NCI-H345 (cell line): ENCODE measurements around the gene RNF213.
"Not testable (repeated sequence)": the region's sequence is repeated elsewhere in the genome, so short reads cannot be mapped to it uniquely, and the experiment has no call there.

Experiments
- DNase-seq: peaks from one replicate; lab custom pipeline; 2025; lab: John Stamatoyannopoulos, UW

RNF213 gene

DNA sequence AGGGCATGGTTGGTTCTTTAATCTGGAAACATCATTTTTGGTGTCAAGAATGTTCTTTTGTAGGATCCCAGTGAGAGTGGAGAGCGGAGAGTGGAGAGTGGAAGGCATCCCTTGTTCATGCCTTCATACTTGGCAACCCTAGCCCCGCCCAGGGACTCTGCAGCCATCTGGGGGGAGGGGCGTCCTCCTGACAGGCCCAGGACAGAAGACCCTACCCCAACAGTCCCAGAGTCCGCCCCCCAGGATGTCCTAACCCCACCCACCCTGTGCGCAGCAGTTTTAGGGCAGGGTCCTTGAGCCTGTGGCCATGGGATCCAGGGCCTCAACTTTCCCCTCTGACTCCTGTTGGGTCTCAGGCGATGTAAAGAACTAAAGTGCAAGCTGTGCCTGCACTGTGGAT lies 36.0 kb upstream of the RNF213 start:
- DNase-seq, result no peak

GRCh38 chr17:80225230-80225629 lies 35.4 kb upstream of the RNF213 start:
- no peak for DNase-seq

DNA sequence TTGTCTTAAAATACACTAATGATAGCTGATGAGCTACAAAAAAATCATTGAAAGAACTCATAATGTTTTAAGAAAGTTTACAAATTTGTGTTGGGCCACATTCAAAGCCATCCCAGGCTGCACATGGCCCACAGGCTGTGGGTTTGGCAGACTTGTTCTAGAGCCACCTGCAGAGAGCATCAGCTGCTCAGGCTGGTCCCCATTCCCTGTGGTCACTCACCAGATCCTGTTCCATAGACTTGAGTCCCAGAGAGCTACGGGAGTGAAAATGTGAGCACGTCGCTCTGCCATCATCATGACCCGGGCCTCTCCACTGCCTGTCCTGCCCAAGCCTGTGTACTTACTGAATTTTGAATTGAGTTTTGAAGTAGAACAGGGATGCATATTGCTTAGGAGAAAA lies 33.5 kb upstream of the RNF213 start:
- no peak for DNase-seq

GRCh38 chr17:80227666-80228065 lies 33.0 kb upstream of the RNF213 start:
- DNase-seq, result no peak

DNA sequence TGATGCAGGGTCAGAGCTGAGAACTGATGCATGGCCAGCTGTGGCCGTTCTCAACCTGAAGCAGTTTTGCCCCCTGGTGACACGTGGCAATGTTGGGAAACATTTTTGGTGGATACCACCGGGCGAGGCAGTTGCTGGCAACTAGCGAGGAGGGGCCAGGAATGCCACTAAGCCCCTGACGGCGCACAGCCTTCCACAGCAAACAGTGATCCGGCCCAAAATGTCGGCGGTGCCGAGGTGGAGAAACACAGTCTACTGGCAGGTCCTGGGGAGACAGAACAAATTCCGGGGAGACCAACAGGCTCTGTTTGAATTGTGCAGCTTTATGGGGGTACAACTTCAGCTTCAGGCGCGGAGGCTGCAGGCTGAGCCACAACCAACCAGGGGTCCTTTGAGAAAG lies 32.2 kb upstream of the RNF213 start:
- no peak for DNase-seq

GRCh38 chr17:80229011-80229410 lies 31.6 kb upstream of the RNF213 start:
- DNase-seq, result no peak

DNA sequence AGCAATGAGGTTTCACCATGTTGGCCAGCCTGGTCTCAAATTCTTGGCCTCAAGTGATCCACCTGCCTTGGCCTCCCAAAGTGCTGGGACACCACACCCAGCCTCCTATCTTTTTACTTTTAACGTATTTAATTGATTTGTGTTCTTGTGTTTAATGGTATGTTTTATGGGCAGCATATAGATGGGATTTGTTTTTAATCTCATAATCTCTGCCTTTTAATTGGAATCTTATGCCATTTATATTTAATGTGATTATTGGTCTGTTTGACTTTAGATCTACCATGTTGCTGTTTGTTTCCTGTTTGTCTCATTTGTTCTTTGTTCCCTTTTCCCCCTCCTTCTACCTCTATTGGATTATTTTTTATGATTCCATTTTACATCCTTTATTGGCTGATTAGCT lies 28.2 kb upstream of the RNF213 start:
- no peak for DNase-seq

GRCh38 chr17:80233202-80233601 lies 27.4 kb upstream of the RNF213 start:
- no peak for DNase-seq

DNA sequence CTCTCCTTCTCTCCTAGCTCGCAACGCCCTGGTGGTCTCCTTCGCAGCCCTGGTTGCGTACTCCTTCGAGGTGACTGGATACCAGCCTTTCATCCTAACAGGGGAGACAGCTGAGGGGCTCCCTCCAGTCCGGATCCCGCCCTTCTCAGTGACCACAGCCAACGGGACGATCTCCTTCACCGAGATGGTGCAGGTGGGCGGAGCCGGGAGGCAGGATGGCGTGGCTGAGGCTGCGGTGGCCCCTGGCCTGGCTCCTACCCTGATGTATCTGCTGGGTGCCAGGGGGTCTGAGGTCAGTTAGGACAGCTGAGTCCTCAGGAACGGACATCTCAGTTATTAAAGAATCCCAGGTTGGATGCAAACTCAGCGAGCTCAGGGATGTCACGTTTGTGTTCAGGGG lies 23.7 kb upstream of the RNF213 start:
- DNase-seq, result no peak

DNA sequence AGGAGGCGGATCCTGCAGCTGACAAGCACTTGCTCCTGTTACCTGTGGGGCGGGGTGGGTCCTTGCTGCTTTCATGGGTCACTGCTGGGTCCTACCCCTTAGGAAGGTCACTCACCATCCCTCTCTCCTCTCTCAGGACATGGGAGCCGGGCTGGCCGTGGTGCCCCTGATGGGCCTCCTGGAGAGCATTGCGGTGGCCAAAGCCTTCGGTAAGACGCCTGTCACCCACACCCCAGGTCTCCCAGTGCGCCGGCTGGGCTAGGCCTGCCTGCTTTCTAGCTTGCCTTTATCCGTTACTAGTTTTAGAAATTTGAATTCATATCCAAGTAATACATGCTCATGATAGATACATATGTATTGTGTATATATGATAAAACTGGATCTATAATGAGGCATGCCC lies 23.3 kb upstream of the RNF213 start:
- DNase-seq, result no peak

GRCh38 chr17:80242505-80242904 lies 18.1 kb upstream of the RNF213 start:
- DNase-seq, result no peak

- no peak for DNase-seq
Measured at GRCh38 chr17:80243526-80244433, 16.9 kb upstream of the RNF213 start.

- DNase-seq, result not testable (repeated sequence)
Measured at GRCh38 chr17:80244448-80244847, 16.2 kb upstream of the RNF213 start.

DNA sequence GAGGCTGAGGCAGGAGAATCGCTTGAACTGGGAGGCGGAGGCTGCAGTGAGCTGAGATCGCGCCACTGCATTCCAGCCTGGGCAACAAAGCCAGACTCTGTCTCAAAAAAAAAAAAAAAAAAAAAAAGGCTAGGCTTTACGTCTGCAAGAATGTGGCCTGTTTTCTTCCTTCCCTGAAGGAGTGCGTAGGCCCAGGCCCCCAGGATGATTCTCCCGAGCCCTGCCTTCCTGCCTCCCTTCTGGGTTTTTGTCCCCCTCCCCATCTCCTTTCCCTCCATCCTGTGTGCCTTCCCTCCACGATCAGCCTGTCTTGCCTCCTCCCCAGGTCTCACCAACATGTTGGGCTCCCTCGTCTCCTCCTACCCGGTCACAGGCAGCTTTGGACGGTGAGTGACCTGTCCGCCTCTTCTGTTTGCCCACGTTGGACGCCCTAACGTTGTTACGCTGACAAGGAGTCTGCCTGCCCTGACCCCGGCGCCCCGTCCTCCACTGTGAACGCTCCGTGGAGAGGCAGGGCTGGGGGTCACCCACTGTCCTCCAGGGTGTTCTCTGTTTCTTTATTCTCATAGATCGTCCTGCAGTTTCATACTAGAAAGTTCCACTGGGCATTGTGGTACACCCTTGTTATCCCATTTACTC lies 15.7 kb upstream of the RNF213 start:
- DNase-seq, result no peak

DNA sequence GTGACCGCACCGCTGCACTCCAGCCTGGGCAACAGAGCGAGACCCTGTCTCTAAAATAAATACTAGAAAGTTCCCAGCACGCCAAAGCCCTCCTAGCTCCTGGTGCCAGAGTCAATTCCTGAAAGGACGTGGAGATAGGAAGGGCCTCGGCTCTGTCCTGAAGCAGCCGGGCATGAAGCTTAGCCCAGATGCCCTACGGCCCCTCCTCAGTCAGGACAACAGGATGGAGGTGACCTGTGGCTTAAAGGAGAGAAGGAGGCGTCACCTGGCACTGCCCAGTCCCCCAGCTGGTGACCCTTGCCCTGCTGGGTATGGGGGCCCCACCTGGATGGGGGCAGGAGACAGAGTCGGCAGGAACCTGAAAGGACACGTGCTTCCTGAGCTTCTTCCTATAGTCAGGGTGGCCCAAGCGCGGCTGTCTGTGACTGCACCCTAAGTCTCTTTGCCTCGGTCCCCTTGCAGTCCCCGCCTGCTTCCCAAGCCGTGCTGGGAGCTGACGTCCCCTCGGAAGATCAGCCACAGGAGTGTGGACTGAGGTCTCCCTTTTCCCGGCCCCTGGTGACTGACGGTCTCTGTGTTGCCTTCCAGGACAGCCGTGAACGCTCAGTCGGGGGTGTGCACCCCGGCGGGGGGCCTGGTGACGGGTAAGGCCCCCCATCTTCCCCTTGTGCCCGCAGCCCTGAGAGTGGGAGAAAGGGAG lies 14.9 kb upstream of the RNF213 start:
- no peak for DNase-seq

DNA sequence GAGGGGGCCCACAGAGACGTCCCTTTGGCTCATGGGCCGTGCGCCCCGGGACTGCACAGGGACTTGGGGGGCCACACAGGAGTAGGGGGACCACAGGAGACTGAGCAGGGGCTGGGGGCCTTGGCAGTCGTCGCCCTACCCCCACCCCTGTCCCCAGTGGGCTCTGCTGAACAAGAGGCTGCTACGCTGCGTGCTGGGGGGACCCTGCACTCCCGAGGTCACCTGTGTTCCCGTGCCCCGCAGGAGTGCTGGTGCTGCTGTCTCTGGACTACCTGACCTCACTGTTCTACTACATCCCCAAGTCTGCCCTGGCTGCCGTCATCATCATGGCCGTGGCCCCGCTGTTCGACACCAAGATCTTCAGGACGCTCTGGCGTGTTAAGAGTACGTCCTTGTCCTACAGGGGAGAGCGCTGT lies 14.4 kb upstream of the RNF213 start:
- no peak for DNase-seq

GRCh38 chr17:80246726-80247125 lies 13.9 kb upstream of the RNF213 start:
- no peak for DNase-seq

GRCh38 chr17:80247561-80247960 lies 13.1 kb upstream of the RNF213 start:
- no peak for DNase-seq

DNA sequence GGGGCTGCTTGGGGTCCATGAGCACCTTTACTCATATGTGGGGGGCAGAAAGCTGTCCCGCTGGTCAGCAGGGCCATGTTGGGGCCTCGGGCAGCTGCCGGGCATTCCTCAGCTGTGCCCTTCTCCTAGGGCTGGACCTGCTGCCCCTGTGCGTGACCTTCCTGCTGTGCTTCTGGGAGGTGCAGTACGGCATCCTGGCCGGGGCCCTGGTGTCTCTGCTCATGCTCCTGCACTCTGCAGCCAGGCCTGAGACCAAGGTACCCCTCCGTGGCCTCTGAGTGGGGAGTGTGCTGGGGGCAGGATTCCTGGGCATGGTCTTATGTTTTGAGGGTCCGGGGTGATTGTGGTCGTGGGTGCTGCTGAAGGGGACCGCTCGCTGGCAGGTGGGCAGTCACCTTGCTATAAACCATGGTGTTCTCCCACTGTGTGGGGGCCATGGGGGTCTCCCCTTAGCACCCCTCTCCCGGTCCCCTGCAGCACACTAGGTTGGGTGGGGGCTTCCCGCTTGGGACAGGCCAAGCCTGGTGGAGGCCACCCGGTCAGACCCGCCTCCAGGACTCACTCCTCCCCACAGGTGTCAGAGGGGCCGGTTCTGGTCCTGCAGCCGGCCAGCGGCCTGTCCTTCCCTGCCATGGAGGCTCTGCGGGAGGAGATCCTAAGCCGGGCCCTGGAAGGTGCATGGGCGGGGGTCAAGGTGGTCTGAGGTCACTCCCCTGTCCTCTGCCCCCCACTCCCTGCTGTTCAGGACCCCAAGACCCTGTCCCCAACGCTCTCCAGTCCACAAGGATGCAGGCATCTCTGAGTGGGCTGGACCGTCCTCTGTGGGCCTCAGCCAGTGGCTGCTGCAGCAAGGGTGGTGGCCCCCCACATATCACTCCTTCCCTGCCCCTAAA lies 12.4 kb upstream of the RNF213 start:
- no peak for DNase-seq

- DNase-seq, result no peak
Measured at GRCh38 chr17:80248894-80249710, 11.6 kb upstream of the RNF213 start.

GRCh38 chr17:80251966-80252365 lies 8.7 kb upstream of the RNF213 start:
- DNase-seq, result no peak
